GM18858 (cell line): ENCODE data around the gene ADGRF5.
"Not testable (repeated sequence)": the region's sequence is repeated elsewhere in the genome, so short reads cannot be mapped to it uniquely, and the experiment has no call there.

Experiments
- ATAC-seq: cut with Tn5 transposase; IDR thresholded peaks from one replicate; pipeline ENCODE4 v1.9.1; 2021; ENCODE audit not compliant: unreplicated experiment

ADGRF5 gene

DNA sequence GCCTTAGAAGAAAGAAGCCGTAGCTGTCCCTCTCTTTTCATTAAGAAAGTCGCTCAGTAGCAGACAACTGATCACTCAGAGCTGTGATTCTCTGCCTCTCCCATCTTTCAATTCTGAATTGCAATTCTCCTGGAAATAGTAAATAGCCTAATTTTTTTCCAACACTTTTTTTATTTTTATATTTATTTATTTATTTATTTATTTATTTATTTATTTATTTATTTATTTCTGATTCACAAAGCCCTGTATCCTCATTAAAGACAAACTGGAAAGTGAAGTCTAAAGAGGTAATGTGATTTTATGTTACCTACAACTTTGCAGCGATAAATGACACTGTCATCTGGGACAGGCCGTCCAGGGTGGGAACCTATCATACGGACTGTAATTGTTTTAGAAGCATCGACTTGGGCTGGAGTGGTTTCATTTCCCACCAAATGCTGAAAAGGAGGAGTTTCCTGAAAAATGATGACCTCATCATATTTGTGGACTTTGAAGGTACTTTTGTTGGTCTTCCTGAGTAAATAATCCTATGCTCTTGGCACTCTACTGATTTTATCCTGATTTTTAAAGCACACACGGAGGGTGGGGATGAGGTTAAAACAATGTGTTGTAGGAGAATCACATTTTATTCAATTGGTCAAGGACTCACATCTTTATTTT, 87.4 kb downstream of the ADGRF5 start:
- ATAC-seq = not testable (repeated sequence)

- ATAC-seq = no peak
These were observed 88.9 kb downstream of the ADGRF5 start for GRCh38 chr6:46832816-46833215.

DNA sequence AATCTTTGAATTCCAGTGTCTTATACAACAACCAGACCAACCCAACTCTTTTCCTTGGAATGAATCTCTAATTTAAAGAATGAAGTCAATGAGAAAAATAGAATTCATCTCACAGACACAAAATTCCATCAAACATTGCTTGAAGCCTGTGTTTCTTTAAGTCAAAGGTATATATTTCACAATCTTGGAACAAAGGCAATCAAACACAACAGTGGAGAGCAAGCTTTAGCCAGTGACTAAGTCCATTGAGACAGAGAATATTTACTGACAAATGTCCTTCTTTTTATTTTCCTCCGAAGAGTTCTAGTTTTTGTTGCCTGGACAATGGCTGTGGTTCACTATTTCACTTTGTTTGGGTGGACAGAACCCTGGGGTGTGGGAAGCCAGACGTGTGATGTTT, 92.8 kb downstream of the ADGRF5 start:
- ATAC-seq = no peak

DNA sequence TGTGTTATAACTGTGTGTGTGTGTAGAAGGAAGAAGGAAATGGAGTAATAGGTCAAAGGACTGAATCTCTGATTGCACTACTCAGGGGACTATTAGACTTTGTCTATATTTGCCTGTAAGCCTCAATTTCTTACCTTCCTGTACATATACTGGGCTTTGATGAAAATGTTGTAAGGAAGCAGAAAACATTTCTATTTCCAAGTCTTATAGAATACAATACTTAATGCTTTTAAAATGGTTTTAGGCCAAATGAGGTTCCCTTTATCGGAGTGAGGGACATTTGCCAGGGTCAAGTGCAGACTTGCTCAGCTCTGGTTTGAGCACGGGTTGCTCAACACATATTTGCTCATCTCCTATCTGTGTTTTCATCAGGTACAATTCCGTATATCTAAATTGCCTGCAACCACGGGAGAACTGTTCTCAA, 100.3 kb downstream of the ADGRF5 start:
- ATAC-seq = no peak

DNA sequence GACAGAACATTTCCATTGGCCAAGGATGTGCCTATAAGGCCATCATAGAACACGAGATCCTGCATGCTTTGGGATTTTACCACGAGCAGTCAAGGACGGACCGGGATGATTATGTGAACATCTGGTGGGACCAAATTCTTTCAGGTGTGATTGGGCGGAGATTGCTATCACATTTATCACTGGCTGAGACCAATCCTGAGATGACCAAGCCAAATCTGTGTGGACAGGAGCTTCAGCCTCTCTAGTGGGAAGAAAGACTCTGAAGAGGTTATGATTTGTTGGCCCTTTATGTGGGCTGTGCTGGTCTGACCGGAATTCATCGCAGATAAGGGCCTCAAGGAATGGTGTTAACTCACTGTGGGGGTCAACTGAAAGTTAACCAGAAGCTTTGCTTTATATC, 102.2 kb downstream of the ADGRF5 start:
- no peak for ATAC-seq

- no peak for ATAC-seq
These were observed 105.1 kb downstream of the ADGRF5 start for GRCh38 chr6:46816626-46817025.

DNA sequence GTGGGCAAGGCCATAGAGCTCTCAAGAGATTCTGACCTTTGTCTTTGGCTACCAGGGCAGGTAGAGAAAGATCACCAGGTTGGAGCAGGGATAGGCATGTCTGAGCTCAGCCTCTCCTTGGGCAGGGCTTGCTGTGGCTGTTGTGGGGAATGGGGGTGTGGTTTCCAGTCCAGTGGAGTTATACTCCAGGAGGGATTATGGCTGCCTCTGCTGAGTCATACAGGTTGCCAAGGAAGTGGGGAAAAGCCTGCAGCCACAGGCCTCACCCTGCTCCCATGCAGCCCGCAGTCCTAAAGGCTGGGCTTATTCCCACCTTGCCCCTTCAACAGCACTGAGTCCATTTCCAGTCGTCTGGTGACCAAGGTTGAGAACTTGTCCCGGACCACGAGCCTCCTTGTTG, 106.6 kb downstream of the ADGRF5 start:
- ATAC-seq = no peak

DNA sequence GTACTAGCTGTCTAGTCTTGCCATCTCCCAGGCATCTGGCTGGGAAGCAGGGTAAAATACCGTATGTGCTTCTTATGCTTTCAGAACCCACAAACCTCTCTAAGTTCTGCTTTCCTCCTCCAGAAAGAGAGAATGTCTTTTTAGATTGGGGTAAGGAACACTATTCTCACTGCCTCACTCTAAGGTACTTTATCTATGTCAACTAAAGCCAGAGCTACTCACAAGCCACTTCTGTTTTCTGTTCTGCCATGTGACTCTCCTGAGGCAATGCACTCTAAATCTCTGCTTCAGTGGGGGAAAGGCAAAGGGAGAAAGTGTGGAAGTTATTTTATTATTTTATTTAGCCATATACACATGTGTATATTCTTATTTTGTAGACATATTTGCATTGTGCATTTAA, 112.9 kb downstream of the ADGRF5 start:
- no peak for ATAC-seq
